CD4-positive, alpha-beta T cell treated with Interleukin-1 beta for 1 hour (primary cell): ENCODE measurements around the gene OR10V1.

Experiments
- DNase-seq, 2 donors: peaks; one replicate each; pipeline ENCODE4 v3.0.0-alpha.2; 2020 to 2022

The OR10V1 gene

GRCh38 chr11:59667812-59668187 lies 45.8 kb downstream of the OR10V1 start:
- DNase-seq, result no peak

- no peak for DNase-seq
Observed at GRCh38 chr11:59666969-59667368, 46.7 kb downstream of the OR10V1 start.
